ENCODE measurements around the gene EPHB1. TPM values are rescaled to one million over a fixed set of nuclear protein-coding genes. Genes with fewer than 3 reads are reported as not detected.

Gene EPHB1
- total RNA-seq, 1 experiment from 2014 or later = 2.8 TPM

DNA sequence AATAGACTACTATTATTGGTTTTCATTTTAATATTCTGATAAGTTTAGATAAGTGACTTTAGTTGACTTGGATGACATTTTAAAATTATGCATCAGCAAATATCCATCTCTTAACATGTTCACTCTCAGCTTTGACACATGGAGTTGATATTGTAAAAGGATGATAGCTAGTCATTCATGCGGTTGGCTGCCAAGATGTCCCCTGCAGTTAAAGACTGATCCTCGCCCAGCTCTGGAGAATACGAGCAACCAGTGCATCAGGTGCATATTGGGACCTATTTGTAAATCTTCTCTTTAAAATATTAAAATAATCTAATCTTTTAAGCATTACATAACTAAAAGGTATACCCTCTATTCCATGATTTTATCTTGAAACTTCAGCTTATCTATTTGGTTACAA is 41.9 kb downstream of the EPHB1 start:
- Histone ChIP-seq H2AFZ (ENCODE audit: low read length) (no peak overlapping the region), H3K4ac (ENCODE audit: low read depth, low read length) (no peak overlapping the region), H4K91ac (ENCODE audit: insufficient read length, low read depth, low read length) (no peak overlapping the region), H3K27me3 (ENCODE audit: insufficient read depth, low read length) (no peaks in the 10 kb centered on the region), H4K5ac (ENCODE audit: insufficient read length, low read depth, low read length) (no peak overlapping the region), H3K9me3 (ENCODE audit: control insufficient read depth, low read depth, low read length) (no peaks in the 10 kb centered on the region), H3K56ac (ENCODE audit: insufficient read length, low read depth, low read length) (no peak overlapping the region), H2BK12ac (ENCODE audit: insufficient read length, low read depth, low read length) (no peak overlapping the region), H2BK5ac (ENCODE audit: insufficient read length, low read length) (no peak overlapping the region), H2BK120ac (ENCODE audit: low read depth, low read length, poor library complexity, severe bottlenecking) (no peak overlapping the region), H4K8ac (replicated peaks; ENCODE audit: insufficient read length, low read depth, low read length) (no peak overlapping the region), H3K4me2 (ENCODE audit: insufficient read depth, insufficient read length, low read length) (no peak overlapping the region), H2BK15ac (ENCODE audit: low read depth, low read length) (no peak overlapping the region), H2BK20ac (ENCODE audit: low read depth, low read length, poor library complexity, severe bottlenecking) (no peak overlapping the region), H4K20me1 (ENCODE audit: control insufficient read depth, insufficient read depth, insufficient read length) (no peaks in the 10 kb centered on the region), H3K14ac (ENCODE audit: insufficient read depth, low read length) (no peak overlapping the region), H3K23me2 (ENCODE audit: insufficient read length, low read depth, low read length, poor library complexity, severe bottlenecking) (no peaks in the 10 kb centered on the region), H3K79me1 (ENCODE audit: insufficient read depth, low read depth, low read length, poor library complexity, severe bottlenecking) (no peaks in the 10 kb centered on the region), H3K79me2 (ENCODE audit: insufficient read depth, low read length) (no peaks in the 10 kb centered on the region), H3K23ac (ENCODE audit: insufficient read length, low read depth, low read length) (no peak overlapping the region), H3T11ph (ENCODE audit: low read length) (no peak overlapping the region), H2AK5ac (ENCODE audit: insufficient read length, low read length) (no peak overlapping the region), H3K9ac (ENCODE audit: extremely low read depth, insufficient read length, low read length) (no peak overlapping the region), H3K18ac (ENCODE audit: insufficient read length, low read depth, low read length) (no peak overlapping the region), H3K4me1 (ENCODE audit: insufficient read depth, low read length) (no peaks in the 10 kb centered on the region), H3K27ac (ENCODE audit: insufficient read length, low read depth, low read length) (no peak overlapping the region)
- Mint-ChIP-seq H3K9me3 (no peaks in the 10 kb centered on the region; a peak in 1 of 5 replicates), H3K4me3 (no peak overlapping the region), H3K4me1 (no peaks in the 10 kb centered on the region), H3K27me3 (ENCODE audit: low read depth) (peaks cover 9% of the 10 kb centered on the region; the same call in 1 of the 2 replicates), H3K27ac (no peak overlapping the region), H3K36me3 (ENCODE audit: insufficient read depth in 1 of 3, low read depth in 3 of 3) (no peaks in the 10 kb centered on the region)
- WGBS (ENCODE audit: extremely low coverage, insufficient read length, low lambda C conversion rate) = no CpG with 5 or more reads among the region's 3 CpGs
- no peak for DNase-seq
- TF ChIP-seq, protein P1, sequence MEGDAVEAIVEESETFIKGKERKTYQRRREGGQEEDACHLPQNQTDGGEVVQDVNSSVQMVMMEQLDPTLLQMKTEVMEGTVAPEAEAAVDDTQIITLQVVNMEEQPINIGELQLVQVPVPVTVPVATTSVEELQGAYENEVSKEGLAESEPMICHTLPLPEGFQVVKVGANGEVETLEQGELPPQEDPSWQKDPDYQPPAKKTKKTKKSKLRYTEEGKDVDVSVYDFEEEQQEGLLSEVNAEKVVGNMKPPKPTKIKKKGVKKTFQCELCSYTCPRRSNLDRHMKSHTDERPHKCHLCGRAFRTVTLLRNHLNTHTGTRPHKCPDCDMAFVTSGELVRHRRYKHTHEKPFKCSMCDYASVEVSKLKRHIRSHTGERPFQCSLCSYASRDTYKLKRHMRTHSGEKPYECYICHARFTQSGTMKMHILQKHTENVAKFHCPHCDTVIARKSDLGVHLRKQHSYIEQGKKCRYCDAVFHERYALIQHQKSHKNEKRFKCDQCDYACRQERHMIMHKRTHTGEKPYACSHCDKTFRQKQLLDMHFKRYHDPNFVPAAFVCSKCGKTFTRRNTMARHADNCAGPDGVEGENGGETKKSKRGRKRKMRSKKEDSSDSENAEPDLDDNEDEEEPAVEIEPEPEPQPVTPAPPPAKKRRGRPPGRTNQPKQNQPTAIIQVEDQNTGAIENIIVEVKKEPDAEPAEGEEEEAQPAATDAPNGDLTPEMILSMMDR (conservative IDR thresholded peaks at IDR 0.05) = no peak

All from H9 (cell line).